Ovary (tissue), 3 donors: ENCODE results near the gene HSCB.

Experiments
- CTCF ChIP-seq, 3 donors: fragments of 450-650 bp in 2 of 3; fragments of 200-600 bp in 1 of 3; IDR thresholded peaks; one replicate each; pipeline versions ENCODE4 v1.5.1 to v1.8.0; 2016 to 2022; ENCODE audit warnings: antibody characterized with exemption in 3 of 3, mild to moderate bottlenecking in 1 of 3
- POLR2A ChIP-seq: fragments of 450-650 bp; IDR thresholded peaks from one replicate; pipeline ENCODE4 v1.6.1; 2017; ENCODE audit warnings: antibody characterized with exemption, mild to moderate bottlenecking, moderate library complexity
- donor health status: DM: no; HTN: no; CAD: no.

- TF ChIP-seq CTCF (IDR thresholded peaks at IDR 0.05), result no peak
- no peak for TF ChIP-seq POLR2A
Measured at GRCh38 chr22:28714043-28714628, 27.7 kb upstream of the HSCB start.
